Smooth muscle cell (in vitro differentiated cells): ENCODE data around the gene FAM53B. TPM values are rescaled to one million over a fixed set of nuclear protein-coding genes. Genes with fewer than 3 reads are reported as not detected.

Experiments used
- DNase-seq: peaks from one replicate; lab custom pipeline; 2025; ENCODE audit not compliant: unreplicated experiment; lab: John Stamatoyannopoulos, UW
- H2AFZ ChIP-seq: fragments of 200-600 bp; sonication (generic); 2 replicates; pipeline ENCODE4 v1.6.0; 2016; ENCODE audit warnings: antibody characterized with exemption, low read depth, mild to moderate bottlenecking
- H3F3A ChIP-seq: fragments of 200-600 bp; sonication (generic); 2 replicates; pipeline ENCODE4 v1.6.0; 2017; ENCODE audit warnings: antibody characterized with exemption, low read depth
- H3K27ac ChIP-seq: fragments of 200-600 bp; sonication (generic); 2 replicates; pipeline ENCODE4 v1.5.1; 2016; ENCODE audit warnings: low read depth, mild to moderate bottlenecking
- H3K27me3 ChIP-seq: fragments of 200-600 bp; sonication (generic); 2 replicates; pipeline ENCODE4 v1.6.1; 2016; ENCODE audit warnings: low read depth, mild to moderate bottlenecking
- H3K36me3 ChIP-seq: fragments of 200-600 bp; sonication (generic); 2 replicates; pipeline ENCODE4 v1.5.1; 2016; ENCODE audit warnings: low read depth
- H3K4me1 ChIP-seq: fragments of 200-600 bp; sonication (generic); 2 replicates; pipeline ENCODE4 v1.5.1; 2016; ENCODE audit warnings: low read depth
- H3K4me2 ChIP-seq: fragments of 200-600 bp; sonication (generic); 2 replicates; pipeline ENCODE4 v1.6.0; 2016; ENCODE audit warnings: mild to moderate bottlenecking
- H3K4me3 ChIP-seq: fragments of 200-600 bp; sonication (generic); 2 replicates; pipeline ENCODE4 v1.5.1; 2016; ENCODE audit warnings: mild to moderate bottlenecking
- H3K79me2 ChIP-seq: fragments of 200-600 bp; sonication (generic); 2 replicates; pipeline ENCODE4 v1.6.0; 2016; ENCODE audit warnings: low read depth, mild to moderate bottlenecking
- H3K9ac ChIP-seq: fragments of 200-600 bp; sonication (generic); 2 replicates; pipeline ENCODE4 v1.6.0; 2016; ENCODE audit warnings: low read depth
- H3K9me3 ChIP-seq: fragments of 200-600 bp; sonication (generic); replicated peaks from 2 replicates; pipeline ENCODE4 v1.5.1; 2016; ENCODE audit warnings: low read depth
- H4K20me1 ChIP-seq: fragments of 200-600 bp; sonication (generic); 2 replicates; pipeline ENCODE4 v1.6.0; 2016; ENCODE audit warnings: low read depth
- CTCF ChIP-seq: fragments of 200-600 bp; sonication (generic); IDR thresholded peaks from 2 replicates; pipeline ENCODE4 v1.5.1; 2017; ENCODE audit warnings: borderline replicate concordance, mild to moderate bottlenecking, antibody characterized with exemption; ENCODE audit not compliant: insufficient read depth, poor library complexity, severe bottlenecking
- WGBS: methylation state at CpG from one replicate; pipeline ENCODE4 v1.1.7; 2016; ENCODE audit warnings: low lambda C conversion rate; 5-methylcytosine and 5-hydroxymethylcytosine counted together
- polyA plus RNA-seq: library from polyadenylated mRNA; unstranded; fragments of >200 nt; fragmentation: Nextera tagmentation; extraction: Ambion mirVana; gene quantifications from 2 replicates; pipeline ENCODE4 v1.2.1, GENCODE V29; 2016
- total RNA-seq: library from RNA; depleted of rRNA; stranded (reverse); fragments of >200 nt; gene quantifications from 2 replicates; pipeline ENCODE4 v1.2.3, GENCODE V29; 2014

FAM53B gene
- total and polyA plus RNA-seq, 2 experiments from 2014 or later, result 5.5 to 6.2 TPM

- H3K79me2 ChIP-seq, result peaks cover 2% of the 10 kb centered on the region
- no peak overlapping the region for H3K9ac ChIP-seq
- no peak for TF ChIP-seq CTCF
- H2AFZ ChIP-seq, result no peak overlapping the region
- H3K4me1 ChIP-seq, result peaks cover 27% of the 10 kb centered on the region
- H3F3A ChIP-seq, result peaks cover under 1% of the 10 kb centered on the region
- no peaks in the 10 kb centered on the region for H3K27me3 ChIP-seq
- H3K4me2 ChIP-seq, result no peak overlapping the region
- no peak overlapping the region for H3K27ac ChIP-seq
- H3K36me3 ChIP-seq, result no peaks in the 10 kb centered on the region
- no peaks in the 10 kb centered on the region for H3K9me3 ChIP-seq
- no peak overlapping the region for H3K4me3 ChIP-seq
- WGBS, result 92% methylated on average over 10 of the region's 10 CpGs
- peaks cover 72% of the 10 kb centered on the region for H4K20me1 ChIP-seq
- DNase-seq, result no peak
Measured at GRCh38 chr10:124677293-124677699, 66.9 kb downstream of the FAM53B start.

- TF ChIP-seq CTCF, result no peak
- no peak for DNase-seq
- Histone ChIP-seq H3K4me3 (no peak overlapping the region), H3K79me2 (peaks cover 2% of the 10 kb centered on the region), H2AFZ (no peak overlapping the region), H3K27me3 (no peaks in the 10 kb centered on the region), H3K27ac (no peak overlapping the region), H3K9ac (no peak overlapping the region), H4K20me1 (peaks cover 79% of the 10 kb centered on the region), H3K36me3 (no peaks in the 10 kb centered on the region), H3K4me1 (peaks cover 34% of the 10 kb centered on the region), H3F3A (peaks cover 6% of the 10 kb centered on the region), H3K9me3 (no peaks in the 10 kb centered on the region), H3K4me2 (no peak overlapping the region)
- WGBS, result 77% methylated on average over 14 of the region's 15 CpGs
Measured at GRCh38 chr10:124676416-124677062, 67.6 kb downstream of the FAM53B start.

- no peak overlapping the region for H3K4me3 ChIP-seq
- no peaks in the 10 kb centered on the region for H3K27me3 ChIP-seq
- H3K36me3 ChIP-seq, result no peaks in the 10 kb centered on the region
- no peak overlapping the region for H3K27ac ChIP-seq
- H3F3A ChIP-seq, result peaks cover 6% of the 10 kb centered on the region
- WGBS, result 96% methylated on average over 4 of the region's 4 CpGs
- H3K4me2 ChIP-seq, result no peak overlapping the region
- no peak for TF ChIP-seq CTCF
- H3K9ac ChIP-seq, result no peak overlapping the region
- no peak overlapping the region for H2AFZ ChIP-seq
- peaks cover 83% of the 10 kb centered on the region for H4K20me1 ChIP-seq
- H3K9me3 ChIP-seq, result no peaks in the 10 kb centered on the region
- DNase-seq, result no peak
- peaks cover 2% of the 10 kb centered on the region for H3K79me2 ChIP-seq
- H3K4me1 ChIP-seq, result peaks cover 42% of the 10 kb centered on the region
Measured at GRCh38 chr10:124675824-124676223, 68.4 kb downstream of the FAM53B start.

GRCh38 chr10:124675261-124675660 lies 68.9 kb downstream of the FAM53B start:
- WGBS, result 100% methylated on average over 6 of the region's 6 CpGs
- peaks cover 89% of the 10 kb centered on the region for H4K20me1 ChIP-seq
- no peak for DNase-seq
- H3K27me3 ChIP-seq, result no peaks in the 10 kb centered on the region
- H3K79me2 ChIP-seq, result peaks cover 2% of the 10 kb centered on the region
- H3K4me3 ChIP-seq, result no peak overlapping the region
- no peak overlapping the region for H3K9ac ChIP-seq
- H3F3A ChIP-seq, result peaks cover 6% of the 10 kb centered on the region
- H3K9me3 ChIP-seq, result no peaks in the 10 kb centered on the region
- peaks cover 43% of the 10 kb centered on the region for H3K4me1 ChIP-seq
- H2AFZ ChIP-seq, result no peak overlapping the region
- H3K27ac ChIP-seq, result no peak overlapping the region
- no peak overlapping the region for H3K4me2 ChIP-seq
- no peaks in the 10 kb centered on the region for H3K36me3 ChIP-seq
- no peak for TF ChIP-seq CTCF
